K562 (cell line): Measurements from ENCODE around the gene RAB43. TPM values are rescaled to one million over a fixed set of nuclear protein-coding genes. Genes with fewer than 3 reads are reported as not detected.

Experiments
- GABPB1 ChIP-seq: sonication (generic); formaldehyde crosslinking; IDR thresholded peaks from 2 replicates; pipeline ENCODE4 v1.8.0; 2022; ENCODE audit warnings: mild to moderate bottlenecking, missing genetic modification reagents
- MCM3 ChIP-seq: fragments of 450-650 bp; IDR thresholded peaks from 2 replicates; pipeline ENCODE4 v1.6.1; 2016
- PHF8 ChIP-seq: fragments of 200-600 bp; sonication (generic); IDR thresholded peaks from 2 replicates; pipeline ENCODE4 v1.6.1; 2012; ENCODE audit warnings: mixed run types, mild to moderate bottlenecking, inconsistent platforms, low read length, moderate library complexity, borderline replicate concordance
- POLR3A ChIP-seq: IDR thresholded peaks from 2 replicates; pipeline ENCODE4 v1.6.1; 2011; ENCODE audit warnings: borderline replicate concordance, mild to moderate bottlenecking, moderate library complexity; ENCODE audit not compliant: insufficient read length, insufficient read depth; ENCODE audit errors: extremely low read depth
- PRMT5 ChIP-seq: sonication (generic); formaldehyde crosslinking; IDR thresholded peaks from 2 replicates; pipeline ENCODE4 v1.5.0; 2020; ENCODE audit warnings: missing genetic modification reagents
- RAD21 ChIP-seq, 2 experiments: fragments of 250-450 bp in 1 of 2; fragments of 450-650 bp in 1 of 2; sonication (Bioruptor Pico) in 1 of 2; formaldehyde crosslinking in 1 of 2; IDR thresholded peaks in 1 of 2; conservative IDR thresholded peaks in 1 of 2; 2 replicates each; pipeline versions ENCODE4 v1.4.0 to v1.8.0; 2020 to 2022; ENCODE audit warnings: mild to moderate bottlenecking in 2 of 2, moderate library complexity in 1 of 2
- SIN3B ChIP-seq: fragments of 450-650 bp; IDR thresholded peaks from 2 replicates; pipeline ENCODE4 v1.6.1; 2017; ENCODE audit warnings: low read depth, mild to moderate bottlenecking, moderate library complexity
- SNRNP70 ChIP-seq: fragments of 200-400 bp; formaldehyde crosslinking; optimal IDR thresholded peaks from 2 replicates; pipeline ENCODE3; 2017; ENCODE audit warnings: low read depth, low read length
- TBP ChIP-seq: optimal IDR thresholded peaks from 2 replicates; pipeline ENCODE3; 2011; ENCODE audit warnings: low read depth, low read length, improper control_type of control experiment
- ZNF384 ChIP-seq: IDR thresholded peaks from 2 replicates; pipeline ENCODE4 v1.6.1; 2012; ENCODE audit warnings: low read depth, low read length, improper control_type of control experiment
- ZNF561 ChIP-seq: fragments of 450-650 bp; formaldehyde crosslinking; conservative IDR thresholded peaks from 2 replicates; pipeline ENCODE4 v1.4.0; 2020; ENCODE audit warnings: mild to moderate bottlenecking, moderate library complexity
- polyA plus RNA-seq, 8 experiments: library from polyadenylated mRNA; depleted of rRNA in 4 of 8; stranded (reverse) in 5 of 8; unstranded in 3 of 8; fragments of >200 nt; fragmentation: Nextera tagmentation in 2 of 8; fragmentation: Illumina TruSeq in 1 of 8; extraction: Ambion mirVana in 2 of 8; extraction: Trizol in 1 of 8; gene quantifications; 2 replicates each; pipeline versions ENCODE4 v1.2.1 to v1.2.3, GENCODE V29; 2011 to 2014; ENCODE audit warnings: inconsistent platforms in 1 of 8, missing spikeins in 1 of 8
- total RNA-seq, 7 experiments: library from RNA; depleted of rRNA in 6 of 7; stranded (reverse); fragments of >200 nt in 6 of 7; fragmentation: Illumina TruSeq in 2 of 7; extraction: Trizol in 2 of 7; gene quantifications; 2 replicates each; pipeline versions ENCODE4 v1.2.1 to v1.2.3, GENCODE V29; 2011 to 2021; ENCODE audit warnings: low replicate concordance in 1 of 7
- TF ChIP-seq, protein P1 (sequence below): fragments of 250-450 bp; sonication (Bioruptor Pico); IDR thresholded peaks from 2 replicates; pipeline ENCODE4 v1.5.0; 2020; ENCODE audit warnings: mild to moderate bottlenecking, borderline replicate concordance
- TF ChIP-seq, protein P2 (sequence below): sonication (generic); formaldehyde crosslinking; IDR thresholded peaks from 2 replicates; pipeline ENCODE4 v1.8.0; 2022; ENCODE audit warnings: missing genetic modification reagents, mild to moderate bottlenecking, moderate library complexity, borderline replicate concordance
- TF ChIP-seq, protein P3 (sequence below): fragments of 450-650 bp; conservative IDR thresholded peaks from 2 replicates; pipeline ENCODE4 v1.6.1; 2016; ENCODE audit warnings: missing genetic modification characterization, low read depth, mild to moderate bottlenecking, missing compliant biosample characterization, moderate library complexity
- TF ChIP-seq, protein P4 (sequence below): sonication (generic); formaldehyde crosslinking; IDR thresholded peaks from 2 replicates; pipeline ENCODE4 v1.5.0; 2020; ENCODE audit warnings: missing genetic modification reagents
- TF ChIP-seq, protein P5 (sequence below): IDR thresholded peaks from 2 replicates; pipeline ENCODE4 v1.6.1; 2016; ENCODE audit warnings: missing genetic modification characterization, missing compliant biosample characterization
- TF ChIP-seq, protein P6 (sequence below), 2 experiments: fragments of 450-650 bp; IDR thresholded peaks; 2 replicates each; pipeline ENCODE4 v1.6.1; 2016

RAB43 gene
- total and polyA plus RNA-seq, 9 of the 15 experiments (the other 6 are each of a cell fraction or from before 2014, with no cell fraction given): 0.04 to 6.8 (median 1.7) TPM; not detected in 2

DNA sequence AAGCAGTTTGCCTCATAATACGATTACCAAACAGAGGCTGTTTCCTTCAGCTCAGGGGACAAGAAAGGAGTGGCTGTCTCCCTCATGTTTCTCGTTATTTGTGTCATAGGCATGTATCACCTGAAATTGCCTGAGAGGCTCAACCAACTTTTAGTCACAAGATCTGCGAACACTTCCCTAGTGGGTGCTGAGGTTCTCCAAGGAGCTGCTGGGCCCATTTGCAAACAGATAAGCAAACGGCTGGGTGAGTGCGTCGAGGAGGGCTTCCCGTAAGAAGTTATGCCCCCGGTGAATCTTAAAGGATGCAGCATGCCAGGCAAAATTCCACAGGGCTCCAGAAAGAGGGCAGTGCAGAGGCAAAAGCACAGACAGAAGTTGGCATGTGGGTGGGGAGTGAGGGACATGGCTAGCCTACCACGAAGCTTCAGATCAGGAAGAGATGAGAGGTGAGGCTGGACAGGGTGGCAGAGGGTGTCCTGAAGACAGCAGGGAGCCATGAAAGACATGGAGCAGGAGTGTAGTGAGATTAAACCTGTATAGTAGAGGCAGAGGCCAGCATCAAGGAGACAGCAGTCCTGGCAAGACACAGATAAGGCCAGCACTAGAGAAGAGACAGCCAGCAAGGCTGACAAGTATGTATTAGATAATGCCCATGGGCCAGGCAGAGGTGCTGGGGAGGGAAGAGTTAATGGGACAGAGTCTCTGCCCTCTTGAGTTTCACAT lies 65.0 kb downstream of the RAB43 start (continued):
- TF ChIP-seq, protein P1, sequence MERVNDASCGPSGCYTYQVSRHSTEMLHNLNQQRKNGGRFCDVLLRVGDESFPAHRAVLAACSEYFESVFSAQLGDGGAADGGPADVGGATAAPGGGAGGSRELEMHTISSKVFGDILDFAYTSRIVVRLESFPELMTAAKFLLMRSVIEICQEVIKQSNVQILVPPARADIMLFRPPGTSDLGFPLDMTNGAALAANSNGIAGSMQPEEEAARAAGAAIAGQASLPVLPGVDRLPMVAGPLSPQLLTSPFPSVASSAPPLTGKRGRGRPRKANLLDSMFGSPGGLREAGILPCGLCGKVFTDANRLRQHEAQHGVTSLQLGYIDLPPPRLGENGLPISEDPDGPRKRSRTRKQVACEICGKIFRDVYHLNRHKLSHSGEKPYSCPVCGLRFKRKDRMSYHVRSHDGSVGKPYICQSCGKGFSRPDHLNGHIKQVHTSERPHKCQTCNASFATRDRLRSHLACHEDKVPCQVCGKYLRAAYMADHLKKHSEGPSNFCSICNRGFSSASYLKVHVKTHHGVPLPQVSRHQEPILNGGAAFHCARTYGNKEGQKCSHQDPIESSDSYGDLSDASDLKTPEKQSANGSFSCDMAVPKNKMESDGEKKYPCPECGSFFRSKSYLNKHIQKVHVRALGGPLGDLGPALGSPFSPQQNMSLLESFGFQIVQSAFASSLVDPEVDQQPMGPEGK (CRISPR knock-in tag): no peak
- TF ChIP-seq, protein P2, sequence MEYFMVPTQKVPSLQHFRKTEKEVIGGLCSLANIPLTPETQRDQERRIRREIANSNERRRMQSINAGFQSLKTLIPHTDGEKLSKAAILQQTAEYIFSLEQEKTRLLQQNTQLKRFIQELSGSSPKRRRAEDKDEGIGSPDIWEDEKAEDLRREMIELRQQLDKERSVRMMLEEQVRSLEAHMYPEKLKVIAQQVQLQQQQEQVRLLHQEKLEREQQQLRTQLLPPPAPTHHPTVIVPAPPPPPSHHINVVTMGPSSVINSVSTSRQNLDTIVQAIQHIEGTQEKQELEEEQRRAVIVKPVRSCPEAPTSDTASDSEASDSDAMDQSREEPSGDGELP (CRISPR knock-in tag): no peak
- TF ChIP-seq ZNF561 (CRISPR knock-in tag) (no peak), PRMT5 (CRISPR knock-in tag) (no peak), TBP (no peak), PHF8 (no peak), ZNF384 (no peak), MCM3 (no peak), SIN3B (no peak), RAD21 (CRISPR knock-in tag; conservative IDR thresholded peaks at IDR 0.05 in 1 of 2, IDR thresholded peaks at IDR 0.05 in 1 of 2) (no peak), GABPB1 (CRISPR knock-in tag) (no peak), POLR3A (no peak), SNRNP70 (no peak)
- TF ChIP-seq, protein P3, sequence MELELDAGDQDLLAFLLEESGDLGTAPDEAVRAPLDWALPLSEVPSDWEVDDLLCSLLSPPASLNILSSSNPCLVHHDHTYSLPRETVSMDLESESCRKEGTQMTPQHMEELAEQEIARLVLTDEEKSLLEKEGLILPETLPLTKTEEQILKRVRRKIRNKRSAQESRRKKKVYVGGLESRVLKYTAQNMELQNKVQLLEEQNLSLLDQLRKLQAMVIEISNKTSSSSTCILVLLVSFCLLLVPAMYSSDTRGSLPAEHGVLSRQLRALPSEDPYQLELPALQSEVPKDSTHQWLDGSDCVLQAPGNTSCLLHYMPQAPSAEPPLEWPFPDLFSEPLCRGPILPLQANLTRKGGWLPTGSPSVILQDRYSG: no peak
- TF ChIP-seq, protein P4, sequence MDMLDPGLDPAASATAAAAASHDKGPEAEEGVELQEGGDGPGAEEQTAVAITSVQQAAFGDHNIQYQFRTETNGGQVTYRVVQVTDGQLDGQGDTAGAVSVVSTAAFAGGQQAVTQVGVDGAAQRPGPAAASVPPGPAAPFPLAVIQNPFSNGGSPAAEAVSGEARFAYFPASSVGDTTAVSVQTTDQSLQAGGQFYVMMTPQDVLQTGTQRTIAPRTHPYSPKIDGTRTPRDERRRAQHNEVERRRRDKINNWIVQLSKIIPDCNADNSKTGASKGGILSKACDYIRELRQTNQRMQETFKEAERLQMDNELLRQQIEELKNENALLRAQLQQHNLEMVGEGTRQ (CRISPR knock-in tag): no peak
- TF ChIP-seq, protein P5, sequence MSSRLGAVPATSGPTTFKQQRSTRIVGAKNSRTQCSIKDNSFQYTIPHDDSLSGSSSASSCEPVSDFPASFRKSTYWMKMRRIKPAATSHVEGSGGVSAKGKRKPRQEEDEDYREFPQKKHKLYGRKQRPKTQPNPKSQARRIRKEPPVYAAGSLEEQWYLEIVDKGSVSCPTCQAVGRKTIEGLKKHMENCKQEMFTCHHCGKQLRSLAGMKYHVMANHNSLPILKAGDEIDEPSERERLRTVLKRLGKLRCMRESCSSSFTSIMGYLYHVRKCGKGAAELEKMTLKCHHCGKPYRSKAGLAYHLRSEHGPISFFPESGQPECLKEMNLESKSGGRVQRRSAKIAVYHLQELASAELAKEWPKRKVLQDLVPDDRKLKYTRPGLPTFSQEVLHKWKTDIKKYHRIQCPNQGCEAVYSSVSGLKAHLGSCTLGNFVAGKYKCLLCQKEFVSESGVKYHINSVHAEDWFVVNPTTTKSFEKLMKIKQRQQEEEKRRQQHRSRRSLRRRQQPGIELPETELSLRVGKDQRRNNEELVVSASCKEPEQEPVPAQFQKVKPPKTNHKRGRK (tag): no peak
- TF ChIP-seq, protein P6, sequence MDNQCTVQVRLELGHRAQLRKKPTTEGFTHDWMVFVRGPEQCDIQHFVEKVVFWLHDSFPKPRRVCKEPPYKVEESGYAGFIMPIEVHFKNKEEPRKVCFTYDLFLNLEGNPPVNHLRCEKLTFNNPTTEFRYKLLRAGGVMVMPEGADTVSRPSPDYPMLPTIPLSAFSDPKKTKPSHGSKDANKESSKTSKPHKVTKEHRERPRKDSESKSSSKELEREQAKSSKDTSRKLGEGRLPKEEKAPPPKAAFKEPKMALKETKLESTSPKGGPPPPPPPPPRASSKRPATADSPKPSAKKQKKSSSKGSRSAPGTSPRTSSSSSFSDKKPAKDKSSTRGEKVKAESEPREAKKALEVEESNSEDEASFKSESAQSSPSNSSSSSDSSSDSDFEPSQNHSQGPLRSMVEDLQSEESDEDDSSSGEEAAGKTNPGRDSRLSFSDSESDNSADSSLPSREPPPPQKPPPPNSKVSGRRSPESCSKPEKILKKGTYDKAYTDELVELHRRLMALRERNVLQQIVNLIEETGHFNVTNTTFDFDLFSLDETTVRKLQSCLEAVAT (IDR thresholded peaks at IDR 0.05): no peak
